SK-N-SH (cell line): ENCODE measurements around the gene GGCX. TPM values are rescaled to one million over a fixed set of nuclear protein-coding genes. Genes with fewer than 3 reads are reported as not detected.

Experiments used
- CTCF ChIA-PET: fragments of 300-600, 350-600 bp; formaldehyde crosslinking; extraction: SDS; loops from one replicate; lab custom pipeline; 2021; lab: Yijun Ruan, JAX
- POLR2A ChIA-PET: fragments of 350-600 bp; sonication (Branson Sonifier 250); formaldehyde crosslinking; extraction: SDS; loops from one replicate; lab custom pipeline; 2020; ENCODE audit warnings: antibody characterized with exemption, inconsistent platforms; lab: Yijun Ruan, JAX
- DNase-seq: peaks from one replicate; pipeline ENCODE4 v3.0.0; 2012
- H2AFZ ChIP-seq: fragments of 200-600 bp; sonication (generic); 2 replicates; pipeline ENCODE4 v1.8.1; 2016; ENCODE audit warnings: antibody characterized with exemption, mild to moderate bottlenecking, low read depth
- H3F3A ChIP-seq: fragments of 200-600 bp; sonication (generic); replicated peaks from 2 replicates; pipeline ENCODE3; 2016; ENCODE audit warnings: antibody characterized with exemption, mild to moderate bottlenecking; ENCODE audit not compliant: insufficient read depth
- H3K27ac ChIP-seq, 2 experiments: fragments of 200-500 bp in 1 of 2; fragments of 200-600 bp in 1 of 2; sonication (Bioruptor generic) in 1 of 2; sonication (generic), shearing (Covaris generic) in 1 of 2; 2 replicates each; pipeline versions ENCODE4 v1.5.1 to v1.6.1; 2014 to 2016; ENCODE audit warnings: low read depth in 2 of 2, inconsistent platforms in 1 of 2, low read length in 1 of 2, mild to moderate bottlenecking in 1 of 2, mixed read lengths in 1 of 2
- H3K27me3 ChIP-seq: fragments of 200-600 bp; sonication (generic), shearing (Covaris generic); 2 replicates; pipeline ENCODE4 v1.6.1; 2016; ENCODE audit warnings: mixed run types; ENCODE audit not compliant: insufficient read depth
- H3K36me3 ChIP-seq, 2 experiments: fragments of 200-500 bp in 1 of 2; fragments of 200-600 bp in 1 of 2; sonication (Bioruptor generic) in 1 of 2; sonication (generic) in 1 of 2; replicated peaks in 1 of 2; 2 replicates each; pipeline versions ENCODE3 to v1.5.1; 2014 to 2016; ENCODE audit warnings: low read length in 1 of 2, mild to moderate bottlenecking in 1 of 2; ENCODE audit not compliant: insufficient read depth in 2 of 2, control insufficient read depth in 1 of 2
- H3K4me1 ChIP-seq, 2 experiments: fragments of 200-500 bp in 1 of 2; fragments of 200-600 bp in 1 of 2; sonication (Bioruptor generic) in 1 of 2; sonication (generic), shearing (Covaris generic) in 1 of 2; 2 replicates each; pipeline versions ENCODE4 v1.5.1 to v1.6.1; 2014 to 2016; ENCODE audit warnings: low read depth in 1 of 2, low read length in 1 of 2, mixed run types in 1 of 2; ENCODE audit not compliant: insufficient read depth in 2 of 2, control insufficient read depth in 1 of 2
- H3K4me2 ChIP-seq: fragments of 200-600 bp; sonication (generic), shearing (Covaris generic); 2 replicates; pipeline ENCODE4 v1.6.1; 2017; ENCODE audit warnings: mixed run types
- H3K4me3 ChIP-seq, 2 experiments: fragments of 200-500 bp in 1 of 2; fragments of 200-600 bp in 1 of 2; sonication (Bioruptor generic) in 1 of 2; sonication (generic), shearing (Covaris generic) in 1 of 2; 2 replicates each; pipeline versions ENCODE4 v1.5.1 to v1.8.1; 2014 to 2016; ENCODE audit warnings: low read depth in 2 of 2, inconsistent platforms in 1 of 2, low read length in 1 of 2, mild to moderate bottlenecking in 1 of 2, mixed read lengths in 1 of 2, moderate library complexity in 1 of 2
- H3K79me2 ChIP-seq: fragments of 200-600 bp; sonication (generic); 2 replicates; pipeline ENCODE4 v1.8.1; 2017; ENCODE audit warnings: mild to moderate bottlenecking; ENCODE audit not compliant: insufficient read depth
- H3K9ac ChIP-seq: fragments of 200-600 bp; sonication (generic); 2 replicates; pipeline ENCODE4 v1.6.1; 2017; ENCODE audit warnings: mixed run types
- H3K9me2 ChIP-seq: fragments of 200-600 bp; sonication (generic); 2 replicates; pipeline ENCODE4 v1.6.1; 2017; ENCODE audit warnings: mixed run types
- H3K9me3 ChIP-seq: fragments of 200-600 bp; sonication (generic); 2 replicates; pipeline ENCODE4 v1.6.1; 2017; ENCODE audit warnings: mixed run types, mild to moderate bottlenecking, moderate library complexity
- H4K20me1 ChIP-seq: fragments of 200-600 bp; sonication (generic); 2 replicates; pipeline ENCODE4 v1.6.1; 2017; ENCODE audit warnings: mild to moderate bottlenecking, mixed run types; ENCODE audit not compliant: insufficient read depth
- CHD2 ChIP-seq: fragments of 150-350 bp; IDR thresholded peaks from 2 replicates; pipeline ENCODE4 v1.6.1; 2018; ENCODE audit warnings: low read length; ENCODE audit not compliant: partially characterized antibody
- EZH2phosphoT487 ChIP-seq: fragments of 200-600 bp; sonication (generic); IDR thresholded peaks from 2 replicates; pipeline ENCODE4 v1.6.1; 2017; ENCODE audit warnings: low read depth, mixed run types, mild to moderate bottlenecking, antibody characterized with exemption, moderate library complexity, borderline replicate concordance
- FOSL2 ChIP-seq: IDR thresholded peaks from 2 replicates; pipeline ENCODE4 v1.4.0; 2012; ENCODE audit warnings: low read depth, mild to moderate bottlenecking, moderate library complexity, borderline replicate concordance
- FOXM1 ChIP-seq: IDR thresholded peaks from 2 replicates; pipeline ENCODE4 v1.4.0; 2012; ENCODE audit warnings: low read depth, mild to moderate bottlenecking
- GATA2 ChIP-seq: sonication (generic); formaldehyde crosslinking; IDR thresholded peaks from 2 replicates; pipeline ENCODE4 v1.5.0; 2020; ENCODE audit warnings: mild to moderate bottlenecking, missing genetic modification reagents
- JUND ChIP-seq: IDR thresholded peaks from 2 replicates; pipeline ENCODE4 v1.4.0; 2012
- MEF2A ChIP-seq: IDR thresholded peaks from 2 replicates; pipeline ENCODE4 v1.4.0; 2012; ENCODE audit warnings: low read depth, borderline replicate concordance
- MXI1 ChIP-seq: IDR thresholded peaks from 2 replicates; pipeline ENCODE4 v1.6.1; 2012; ENCODE audit warnings: mild to moderate bottlenecking, low read depth, low read length, improper control_type of control experiment
- NFIC ChIP-seq: IDR thresholded peaks from 2 replicates; pipeline ENCODE4 v1.4.0; 2012; ENCODE audit warnings: borderline replicate concordance
- NRF1 ChIP-seq: IDR thresholded peaks from 2 replicates; pipeline ENCODE4 v1.6.1; 2012; ENCODE audit warnings: low read depth, mild to moderate bottlenecking, low read length
- SMC3 ChIP-seq: IDR thresholded peaks from 2 replicates; pipeline ENCODE4 v1.6.1; 2012; ENCODE audit warnings: low read depth, low read length, improper control_type of control experiment
- TAF1 ChIP-seq: IDR thresholded peaks from 2 replicates; pipeline ENCODE4 v1.6.1; 2012; ENCODE audit warnings: low read depth, mild to moderate bottlenecking, low read length, moderate library complexity, borderline replicate concordance
- TCF12 ChIP-seq: IDR thresholded peaks from 2 replicates; pipeline ENCODE4 v1.4.0; 2012
- TEAD4 ChIP-seq: IDR thresholded peaks from 2 replicates; pipeline ENCODE4 v1.4.0; 2012; ENCODE audit warnings: mild to moderate bottlenecking, borderline replicate concordance; ENCODE audit not compliant: insufficient read depth
- YY1 ChIP-seq: IDR thresholded peaks from 2 replicates; pipeline ENCODE4 v1.4.0; 2012; ENCODE audit warnings: low read depth, mild to moderate bottlenecking
- WGBS: methylation state at CpG from one replicate; pipeline ENCODE4 v1.1.6; 2017; ENCODE audit warnings: low lambda C conversion rate; 5-methylcytosine and 5-hydroxymethylcytosine counted together
- polyA plus RNA-seq, 3 experiments: library from polyadenylated mRNA; depleted of rRNA; stranded (reverse); fragments of >200 nt; gene quantifications; 2 replicates each; pipeline ENCODE4 v1.2.3, GENCODE V29; 2012
- TF ChIP-seq, protein P1 (sequence below): fragments of 150-350 bp; IDR thresholded peaks from 2 replicates; pipeline ENCODE4 v1.6.1; 2016; ENCODE audit warnings: mild to moderate bottlenecking, low read depth, low read length
- TF ChIP-seq, protein P2 (sequence below): fragments of 200-600 bp; sonication (generic); IDR thresholded peaks from 2 replicates; pipeline ENCODE4 v1.6.1; 2017; ENCODE audit warnings: antibody characterized with exemption, mild to moderate bottlenecking, moderate library complexity
- TF ChIP-seq, protein P3 (sequence below): fragments of 150-350 bp; IDR thresholded peaks from 2 replicates; pipeline ENCODE4 v1.6.1; 2017; ENCODE audit warnings: antibody characterized with exemption, low read length, low read depth, borderline replicate concordance
- TF ChIP-seq, protein P4 (sequence below): IDR thresholded peaks from 2 replicates; pipeline ENCODE4 v1.4.0; 2012; ENCODE audit warnings: low read depth

Gene GGCX
- polyA plus RNA-seq, 1 of the 3 experiments (the other 2 are of a cell fraction): 34.5 TPM

DNA sequence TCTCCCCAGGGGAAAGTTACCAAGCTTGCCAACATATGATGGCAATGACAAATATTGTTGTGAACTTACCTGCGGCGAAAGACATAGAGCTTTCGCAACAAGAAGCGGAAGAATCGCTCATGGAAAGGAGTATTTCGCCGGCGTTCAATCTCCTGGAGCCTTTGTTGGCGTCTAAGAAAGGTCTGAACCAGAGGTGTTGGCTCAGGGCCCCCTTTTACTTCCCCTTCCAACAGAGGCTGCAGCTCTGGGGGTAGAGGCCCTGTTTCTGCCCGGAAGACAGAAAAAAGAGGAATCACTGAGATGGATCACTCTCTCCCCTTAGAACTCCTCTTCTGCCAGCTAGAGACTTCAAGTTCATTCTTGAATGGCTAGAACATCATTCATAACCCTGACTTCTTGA is 10.8 kb downstream of the GGCX start:
- H3K9me2 ChIP-seq: no peaks in the 10 kb centered on the region
- no peaks in the 10 kb centered on the region for H3K27me3 ChIP-seq
- H3K27ac ChIP-seq: peak overlapping the region; percentile 42 to 54; a peak in 2 of 4 replicates
- H4K20me1 ChIP-seq: peaks cover 7% of the 10 kb centered on the region
- no peaks in the 10 kb centered on the region for H3K9me3 ChIP-seq
- DNase-seq: no peak
- peaks cover 33 to 40% of the 10 kb centered on the region in 2 experiments for H3K36me3 ChIP-seq
- no peak overlapping the region for H3K9ac ChIP-seq
- no peak overlapping the region for H3K4me2 ChIP-seq
- H3F3A ChIP-seq: peaks cover 50% of the 10 kb centered on the region
- H2AFZ ChIP-seq: no peak overlapping the region
- CTCF ChIA-PET: interaction anchor here (0.7 to 16.6 kb wide), 10 partner anchors 11 to 250 kb away, joined by 3 to 364 read pairs (median 12); partner anchors contain the start of genes MAT2A, SH2D6 and TMEM150A
- peaks cover 0 to 13% of the 10 kb centered on the region in 2 experiments; a peak in 2 of 4 replicates for H3K4me1 ChIP-seq
- WGBS: 91% methylated on average over 10 of the region's 10 CpGs
- TF ChIP-seq TAF1 (no peak), GATA2 (no peak), FOXM1 (no peak), JUND (no peak), YY1 (no peak), MEF2A (no peak), MXI1 (no peak), EZH2phosphoT487 (no peak), TEAD4 (no peak), NFIC (no peak), SMC3 (no peak), CHD2 (no peak), NRF1 (no peak), FOSL2 (no peak), TCF12 (no peak)
- TF ChIP-seq, protein P1, sequence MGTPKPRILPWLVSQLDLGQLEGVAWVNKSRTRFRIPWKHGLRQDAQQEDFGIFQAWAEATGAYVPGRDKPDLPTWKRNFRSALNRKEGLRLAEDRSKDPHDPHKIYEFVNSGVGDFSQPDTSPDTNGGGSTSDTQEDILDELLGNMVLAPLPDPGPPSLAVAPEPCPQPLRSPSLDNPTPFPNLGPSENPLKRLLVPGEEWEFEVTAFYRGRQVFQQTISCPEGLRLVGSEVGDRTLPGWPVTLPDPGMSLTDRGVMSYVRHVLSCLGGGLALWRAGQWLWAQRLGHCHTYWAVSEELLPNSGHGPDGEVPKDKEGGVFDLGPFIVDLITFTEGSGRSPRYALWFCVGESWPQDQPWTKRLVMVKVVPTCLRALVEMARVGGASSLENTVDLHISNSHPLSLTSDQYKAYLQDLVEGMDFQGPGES: no peak
- TF ChIP-seq, protein P2, sequence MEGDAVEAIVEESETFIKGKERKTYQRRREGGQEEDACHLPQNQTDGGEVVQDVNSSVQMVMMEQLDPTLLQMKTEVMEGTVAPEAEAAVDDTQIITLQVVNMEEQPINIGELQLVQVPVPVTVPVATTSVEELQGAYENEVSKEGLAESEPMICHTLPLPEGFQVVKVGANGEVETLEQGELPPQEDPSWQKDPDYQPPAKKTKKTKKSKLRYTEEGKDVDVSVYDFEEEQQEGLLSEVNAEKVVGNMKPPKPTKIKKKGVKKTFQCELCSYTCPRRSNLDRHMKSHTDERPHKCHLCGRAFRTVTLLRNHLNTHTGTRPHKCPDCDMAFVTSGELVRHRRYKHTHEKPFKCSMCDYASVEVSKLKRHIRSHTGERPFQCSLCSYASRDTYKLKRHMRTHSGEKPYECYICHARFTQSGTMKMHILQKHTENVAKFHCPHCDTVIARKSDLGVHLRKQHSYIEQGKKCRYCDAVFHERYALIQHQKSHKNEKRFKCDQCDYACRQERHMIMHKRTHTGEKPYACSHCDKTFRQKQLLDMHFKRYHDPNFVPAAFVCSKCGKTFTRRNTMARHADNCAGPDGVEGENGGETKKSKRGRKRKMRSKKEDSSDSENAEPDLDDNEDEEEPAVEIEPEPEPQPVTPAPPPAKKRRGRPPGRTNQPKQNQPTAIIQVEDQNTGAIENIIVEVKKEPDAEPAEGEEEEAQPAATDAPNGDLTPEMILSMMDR: no peak
- TF ChIP-seq, protein P3, sequence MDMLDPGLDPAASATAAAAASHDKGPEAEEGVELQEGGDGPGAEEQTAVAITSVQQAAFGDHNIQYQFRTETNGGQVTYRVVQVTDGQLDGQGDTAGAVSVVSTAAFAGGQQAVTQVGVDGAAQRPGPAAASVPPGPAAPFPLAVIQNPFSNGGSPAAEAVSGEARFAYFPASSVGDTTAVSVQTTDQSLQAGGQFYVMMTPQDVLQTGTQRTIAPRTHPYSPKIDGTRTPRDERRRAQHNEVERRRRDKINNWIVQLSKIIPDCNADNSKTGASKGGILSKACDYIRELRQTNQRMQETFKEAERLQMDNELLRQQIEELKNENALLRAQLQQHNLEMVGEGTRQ: no peak
- TF ChIP-seq, protein P4, sequence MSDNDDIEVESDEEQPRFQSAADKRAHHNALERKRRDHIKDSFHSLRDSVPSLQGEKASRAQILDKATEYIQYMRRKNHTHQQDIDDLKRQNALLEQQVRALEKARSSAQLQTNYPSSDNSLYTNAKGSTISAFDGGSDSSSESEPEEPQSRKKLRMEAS: no peak
- TF ChIP-seq, all 33 proteins: peak for 0
- H3K4me3 ChIP-seq: no peak overlapping the region
- POLR2A ChIA-PET: interaction anchor here (0.8 to 8.2 kb wide), 6 partner anchors 11 to 131 kb away, joined by 4 to 87 read pairs (median 10); partner anchors contain the start of genes GGCX, MAT2A and SH2D6
- H3K79me2 ChIP-seq: no peaks in the 10 kb centered on the region
